GM21381 (cell line): Measurements from ENCODE around the gene HDAC5.
"Not testable (repeated sequence)": the region's sequence is repeated elsewhere in the genome, so short reads cannot be mapped to it uniquely, and the experiment has no call there.

Experiments used
- ATAC-seq: cut with Tn5 transposase; IDR thresholded peaks from one replicate; pipeline ENCODE4 v1.9.1; 2021; ENCODE audit warnings: mild to moderate bottlenecking, moderate library complexity; ENCODE audit not compliant: unreplicated experiment

HDAC5 gene

DNA sequence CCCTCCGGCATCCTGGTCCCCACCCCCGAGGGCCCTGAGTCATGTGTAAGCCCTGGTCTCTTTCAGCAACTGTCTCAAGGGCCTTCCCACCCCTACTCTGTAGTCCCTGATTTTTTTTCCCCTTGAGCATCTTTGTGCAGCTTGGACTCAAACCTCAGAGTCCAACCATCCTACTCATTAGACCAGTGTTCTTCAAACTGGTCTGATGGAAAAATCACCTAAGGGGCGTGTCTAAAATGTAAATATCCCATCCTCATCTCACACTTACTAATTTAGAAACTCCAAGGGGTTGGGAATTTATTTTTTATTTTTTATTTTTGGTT is 52.3 kb downstream of the HDAC5 start:
- no peak for ATAC-seq

DNA sequence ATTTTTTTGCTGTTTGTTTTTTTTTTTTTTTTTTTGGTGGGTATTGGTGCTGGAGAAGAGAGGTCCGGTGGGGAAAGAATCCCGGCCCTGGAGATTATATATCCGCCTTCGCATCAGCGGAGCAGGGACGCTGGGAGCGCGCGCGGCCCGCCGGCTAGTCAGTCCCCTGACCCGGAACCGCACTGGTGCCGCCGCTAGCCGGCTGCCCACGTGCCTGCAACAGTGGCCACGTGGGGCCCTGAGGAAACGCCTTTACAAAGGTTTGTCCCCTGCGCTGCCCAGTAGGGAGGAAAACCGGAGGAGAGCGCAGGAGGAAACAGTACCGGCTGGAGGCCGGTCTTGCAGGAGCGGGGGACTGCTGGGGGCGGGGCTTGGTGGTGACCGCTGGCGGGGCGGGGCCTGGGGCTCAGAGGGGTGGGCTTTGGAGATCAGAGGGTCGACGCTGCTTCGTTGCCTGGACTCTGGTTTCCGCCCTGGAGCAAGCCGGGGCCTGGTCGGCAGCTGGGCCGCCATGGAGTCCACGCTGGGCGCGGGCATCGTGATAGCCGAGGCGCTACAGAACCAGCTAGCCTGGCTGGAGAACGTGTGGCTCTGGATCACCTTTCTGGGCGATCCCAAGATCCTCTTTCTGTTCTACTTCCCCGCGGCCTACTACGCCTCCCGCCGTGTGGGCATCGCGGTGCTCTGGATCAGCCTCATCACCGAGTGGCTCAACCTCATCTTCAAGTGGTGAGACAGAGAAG is 52.8 kb downstream of the HDAC5 start, which contains the start of gene G6PC3:
TSS of gene G6PC3 (plus strand) at position 281 of the 743 bp plus-strand sequence. CDS start at position 512, 231 bp downstream.
- ATAC-seq = peak; percentile 70

DNA sequence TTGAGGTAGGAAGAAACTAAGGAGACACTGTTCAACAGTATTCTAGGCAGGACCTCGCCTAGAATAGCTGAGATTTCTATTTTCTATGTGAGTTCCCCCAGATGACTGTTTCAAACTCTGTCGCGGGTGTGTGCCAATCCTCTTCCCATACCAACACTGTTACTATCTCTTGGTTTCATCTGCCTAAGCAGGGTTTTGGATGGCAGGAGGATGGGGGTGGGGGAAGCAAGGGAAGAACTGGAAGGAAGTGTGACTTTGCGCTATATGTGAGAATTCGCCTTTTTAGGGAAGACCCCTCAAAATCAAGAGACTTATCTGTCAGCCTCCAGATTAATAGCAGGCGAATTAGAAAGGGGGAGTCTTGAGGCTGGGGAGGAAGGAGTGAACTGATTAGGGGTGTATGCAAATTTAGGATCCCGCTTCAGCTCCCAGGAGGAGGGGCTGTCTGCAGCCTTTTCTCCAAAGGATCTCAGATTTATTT is 53.4 kb downstream of the HDAC5 start:
- ATAC-seq = no peak

DNA sequence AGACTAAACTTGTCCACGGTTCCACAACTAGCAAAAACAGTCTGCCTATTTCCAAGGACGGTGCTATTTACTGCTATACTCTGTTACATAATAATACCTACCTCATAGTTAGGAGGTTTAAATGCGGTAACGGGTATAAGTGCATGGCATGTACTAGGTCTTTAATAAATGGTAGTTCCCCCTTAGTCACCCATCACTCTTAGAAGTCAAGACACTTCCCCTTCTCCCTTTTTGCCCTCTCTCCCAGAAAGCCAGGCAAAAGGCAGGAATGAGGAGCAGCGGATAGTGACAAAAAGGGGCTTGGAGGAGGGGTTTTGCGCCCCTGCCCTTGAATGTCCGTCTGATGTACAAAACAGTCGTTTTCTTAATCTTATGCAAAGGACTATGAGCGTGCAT is 55.9 kb downstream of the HDAC5 start:
- no peak for ATAC-seq

DNA sequence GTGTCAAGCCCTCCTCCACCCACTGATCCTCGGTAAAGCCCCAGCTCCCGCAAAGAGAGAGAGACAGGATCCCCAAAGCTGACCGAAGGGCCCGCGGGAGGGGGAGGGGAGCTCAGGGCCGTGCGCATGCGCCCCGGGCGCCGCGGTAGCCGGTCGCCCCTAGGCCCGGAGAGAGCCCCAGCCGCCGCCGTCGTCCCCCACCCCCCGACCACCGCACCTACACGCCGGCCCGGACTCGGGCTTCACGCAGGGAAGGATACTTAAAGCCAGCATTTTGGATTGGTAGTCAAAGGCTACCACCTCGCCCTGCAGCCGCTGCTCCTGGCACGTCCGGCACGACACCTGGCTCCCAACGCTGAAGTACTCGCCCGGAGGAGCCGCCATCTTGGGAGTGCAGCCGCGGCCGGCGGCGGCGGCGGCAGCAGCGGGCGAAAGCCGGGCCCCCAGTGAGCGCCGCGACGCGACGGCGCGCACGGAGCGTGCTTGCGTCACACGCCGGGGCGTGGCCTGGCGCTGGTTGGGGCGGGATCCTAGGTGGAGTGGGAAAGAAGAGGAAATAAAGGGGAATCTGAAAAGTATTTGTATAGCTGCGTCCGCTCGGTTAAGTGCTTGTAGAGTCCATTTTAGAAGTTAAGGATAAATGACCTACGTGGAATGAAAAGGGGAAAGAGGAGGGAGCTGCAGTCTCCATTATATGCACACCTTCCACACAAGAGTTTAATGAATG is 57.1 kb downstream of the HDAC5 start, which contains the start of gene LSM12:
TSS of gene LSM12 (minus strand) at position 468 of the 727 bp plus-strand sequence. CDS start at position 384, 84 bp downstream.
- peak; percentile 57 for ATAC-seq

DNA sequence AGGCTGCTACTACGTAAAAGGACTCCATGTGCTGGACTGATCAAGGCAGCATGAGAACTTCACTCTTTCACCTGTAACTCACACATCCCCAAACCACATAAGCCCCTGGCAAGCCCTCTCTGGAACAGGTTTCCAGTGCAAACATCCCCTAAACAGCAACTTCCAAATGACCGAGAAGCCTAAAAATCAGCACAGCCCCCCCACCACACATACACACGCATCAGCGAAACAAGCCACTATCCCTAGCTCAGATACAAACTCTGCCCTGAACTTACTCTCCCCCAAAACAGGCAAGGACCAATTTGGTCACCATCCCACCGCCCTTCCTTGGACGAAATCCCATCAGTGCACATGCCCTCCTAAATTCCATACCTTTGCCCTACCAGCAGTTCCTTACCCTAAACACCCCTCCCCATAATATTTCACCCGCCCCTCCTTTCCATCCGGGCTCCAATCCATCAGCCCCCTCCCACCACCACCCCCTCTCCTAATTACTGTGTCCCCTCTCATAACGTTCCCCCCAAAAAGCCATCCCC is 57.7 kb downstream of the HDAC5 start:
- no peak for ATAC-seq

DNA sequence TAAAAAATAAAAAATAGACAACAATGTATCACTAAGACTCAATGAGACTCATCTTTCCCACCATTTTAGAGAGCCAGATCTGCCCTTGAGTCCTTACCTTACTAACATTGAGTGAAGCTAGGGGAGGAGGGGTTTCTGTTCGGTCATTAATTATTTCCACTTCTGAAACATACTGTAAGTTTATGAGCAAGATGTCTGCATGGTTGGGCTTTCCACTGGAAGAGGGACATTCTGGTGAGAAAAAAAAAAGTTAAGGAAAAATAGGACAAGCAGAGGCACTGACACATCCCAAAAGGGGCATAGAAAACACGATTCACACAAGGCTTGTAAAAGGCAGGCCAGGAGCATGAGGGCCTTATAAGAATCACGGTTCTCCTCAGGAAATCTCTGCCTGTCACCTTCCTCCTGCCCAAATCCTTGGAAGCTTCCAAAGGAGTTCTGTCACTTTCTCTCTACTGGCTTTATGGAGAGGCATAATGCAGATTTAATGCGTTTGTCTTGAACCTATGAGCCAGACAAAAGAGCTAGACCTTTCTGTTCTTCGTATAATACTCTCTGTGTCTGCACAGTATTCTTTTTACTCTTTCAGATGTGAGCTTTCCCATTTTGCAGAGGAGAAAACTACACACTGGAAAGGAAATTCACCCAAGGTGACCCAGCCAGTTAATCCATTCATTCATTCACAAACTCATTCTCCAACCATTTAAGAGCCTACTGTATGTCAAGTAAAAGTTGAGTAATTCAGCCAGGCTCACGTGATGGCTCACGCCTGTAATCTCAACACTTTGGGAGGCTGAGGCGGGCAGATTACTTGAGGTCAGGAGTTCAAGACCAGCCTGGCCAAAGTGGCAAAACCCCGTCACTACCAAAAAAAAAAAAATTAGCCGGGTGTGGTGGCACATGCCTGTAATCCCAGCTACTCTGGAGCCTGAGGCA is 59.5 kb downstream of the HDAC5 start:
- ATAC-seq = no peak

DNA sequence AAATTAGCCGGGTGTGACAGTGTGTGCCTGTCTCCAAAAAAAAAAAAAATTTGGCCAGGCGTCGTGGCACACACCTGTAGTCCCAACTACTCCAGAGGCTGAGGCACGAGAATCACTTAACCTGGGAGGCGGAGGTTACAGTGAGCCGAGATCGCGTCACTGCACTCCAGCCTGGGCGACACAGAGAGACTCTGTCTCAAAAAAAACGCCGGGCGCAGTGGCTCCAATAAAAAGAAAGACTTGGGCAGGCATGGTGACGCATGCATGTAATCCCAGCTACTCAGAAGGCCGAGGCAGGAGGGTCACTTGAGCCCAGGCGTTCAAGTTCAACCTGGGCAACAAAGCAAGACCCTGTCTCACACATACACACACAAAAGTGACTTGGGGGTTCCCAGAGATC is 60.6 kb downstream of the HDAC5 start:
- no peak for ATAC-seq

DNA sequence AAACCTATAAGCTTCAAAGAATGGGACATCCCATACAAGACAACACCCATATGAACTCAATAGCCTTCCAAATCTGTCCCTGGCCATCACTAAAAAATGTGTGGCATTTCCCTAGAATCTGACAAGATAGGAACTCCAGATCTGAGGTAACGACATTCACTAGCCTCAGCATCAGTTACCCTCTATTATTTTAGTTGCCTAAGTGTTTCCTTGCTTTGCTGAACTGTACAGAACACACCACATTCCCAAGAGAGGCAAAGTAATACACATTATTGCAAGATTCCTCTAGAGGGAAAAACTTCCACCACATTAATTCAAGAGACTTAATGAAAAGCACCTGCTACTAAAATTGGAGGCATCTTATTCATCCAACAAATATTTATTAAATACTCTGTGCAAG is 62.0 kb downstream of the HDAC5 start:
- ATAC-seq = no peak

DNA sequence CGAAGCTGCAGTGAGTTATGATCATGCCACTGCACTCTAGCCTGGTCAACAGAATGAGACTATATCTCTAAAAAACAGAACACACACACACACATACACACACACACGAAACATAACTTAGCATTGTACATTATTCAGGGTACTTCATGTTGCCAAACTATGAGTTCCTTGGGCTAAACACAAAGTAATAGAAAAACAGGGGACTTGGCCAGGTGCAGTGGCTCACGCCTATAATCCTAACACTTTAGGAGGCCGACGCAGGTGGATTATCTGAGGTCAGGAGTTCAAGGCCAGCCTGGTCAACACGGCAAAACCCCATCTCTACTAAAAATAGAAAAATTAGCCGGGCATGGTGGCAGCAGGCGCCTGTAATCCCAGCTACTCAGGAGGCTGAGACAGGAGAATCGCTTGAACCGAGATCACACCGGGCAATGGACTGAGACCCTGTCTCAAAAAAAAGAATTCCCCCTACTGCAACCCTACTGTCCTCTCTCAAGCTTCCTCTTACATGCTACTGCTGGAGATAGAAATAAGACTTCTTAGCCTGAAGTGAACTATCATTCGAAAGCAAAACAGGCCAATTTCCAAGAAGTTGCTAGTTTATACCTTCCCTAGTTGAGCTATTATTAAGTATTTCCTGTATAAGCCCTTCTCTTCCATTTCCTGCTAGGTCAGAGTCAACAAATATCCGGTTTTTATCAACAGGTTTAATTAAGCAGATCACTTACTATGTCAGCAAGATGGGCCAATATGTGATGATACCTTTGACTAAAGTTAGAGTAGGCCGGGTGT is 64.1 kb downstream of the HDAC5 start:
- no peak for ATAC-seq

DNA sequence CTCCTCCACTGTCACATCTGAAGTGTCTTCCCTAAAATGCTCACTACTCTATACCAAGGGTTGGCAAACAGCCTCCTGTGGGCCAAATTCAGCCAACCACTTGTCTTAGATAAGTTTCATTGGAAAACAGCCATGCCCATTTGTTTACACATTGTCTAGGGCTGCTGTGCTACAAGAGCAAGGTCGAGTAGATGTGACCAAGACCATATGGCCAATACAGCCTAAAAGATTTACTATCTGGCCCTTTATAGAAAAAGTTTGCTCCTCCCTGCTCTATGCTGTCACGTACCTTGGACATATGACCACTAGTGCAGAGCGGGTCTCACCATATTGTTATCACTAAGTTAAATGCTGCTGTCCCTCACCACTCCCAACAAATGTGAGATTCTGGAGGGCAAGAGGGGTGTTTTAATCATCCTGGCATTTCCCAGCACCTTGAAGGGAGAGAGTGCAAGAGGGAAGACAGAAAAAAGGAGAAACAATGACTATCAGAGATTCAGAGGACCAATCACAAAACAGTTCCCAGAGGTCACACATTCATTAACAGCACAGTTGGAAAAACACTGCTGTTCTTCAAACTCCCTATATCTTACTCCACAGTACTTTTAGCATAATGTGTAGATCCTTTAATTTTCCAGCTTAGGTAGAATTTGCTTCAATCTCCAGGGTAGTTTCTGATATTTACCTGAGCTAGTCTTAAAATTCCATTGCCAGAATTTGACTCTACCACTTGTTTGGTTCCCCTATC is 70.1 kb downstream of the HDAC5 start:
- no peak for ATAC-seq

DNA sequence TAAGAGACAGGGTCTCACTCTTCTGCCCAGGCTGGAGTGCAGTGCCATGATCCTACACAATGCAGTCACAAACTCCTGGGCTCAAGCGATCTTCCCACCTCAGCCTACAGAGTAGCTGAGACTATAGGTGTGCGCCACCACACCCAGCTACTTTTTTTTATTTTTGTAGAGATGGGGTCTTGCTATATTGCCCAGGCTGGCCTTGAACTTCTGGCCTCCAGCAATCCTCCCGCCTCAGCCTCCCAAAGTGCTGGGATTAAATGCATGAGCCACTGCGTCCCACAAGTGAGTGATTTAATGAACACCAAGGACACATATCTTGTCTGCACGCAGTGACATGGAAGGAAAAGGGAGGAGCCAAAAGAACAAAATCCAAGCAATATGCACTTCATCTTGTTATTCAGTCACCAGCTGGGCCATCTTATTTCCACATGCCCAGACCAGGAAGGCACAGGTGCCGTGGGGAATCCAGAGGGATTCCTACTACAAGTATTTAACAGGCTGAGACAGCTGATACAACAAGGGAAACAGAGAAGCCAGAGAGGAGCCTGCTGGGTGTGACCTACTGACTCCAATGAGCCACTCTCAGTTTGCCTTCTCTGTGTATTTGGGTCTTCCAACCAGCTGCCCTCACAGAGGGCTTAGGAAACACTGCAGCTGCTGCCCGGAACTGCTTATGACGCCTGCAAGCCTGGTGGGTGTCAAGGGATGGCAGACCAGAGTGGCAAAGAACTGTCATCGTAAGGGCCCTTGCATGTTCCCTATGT is 74.0 kb downstream of the HDAC5 start:
- ATAC-seq = no peak

DNA sequence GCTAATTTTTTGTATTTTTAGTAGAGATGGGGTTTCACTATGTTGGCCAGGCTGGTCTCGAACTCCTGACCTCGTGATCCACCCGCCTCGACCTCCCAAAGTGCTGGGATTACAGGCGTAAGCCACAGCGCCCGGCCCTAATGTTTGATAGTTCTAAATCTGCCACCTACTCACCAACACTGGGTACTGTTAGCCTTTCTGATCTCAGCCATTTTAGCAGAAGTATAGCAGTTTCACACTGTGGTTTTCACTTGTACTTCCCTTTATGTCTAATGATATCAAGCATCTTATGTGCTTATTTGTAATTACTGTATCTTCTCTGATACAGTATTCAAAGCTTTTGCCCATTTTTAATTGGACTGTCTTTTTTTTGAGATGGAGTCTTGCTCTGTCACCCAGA is 76.5 kb downstream of the HDAC5 start:
- not testable (repeated sequence) for ATAC-seq

DNA sequence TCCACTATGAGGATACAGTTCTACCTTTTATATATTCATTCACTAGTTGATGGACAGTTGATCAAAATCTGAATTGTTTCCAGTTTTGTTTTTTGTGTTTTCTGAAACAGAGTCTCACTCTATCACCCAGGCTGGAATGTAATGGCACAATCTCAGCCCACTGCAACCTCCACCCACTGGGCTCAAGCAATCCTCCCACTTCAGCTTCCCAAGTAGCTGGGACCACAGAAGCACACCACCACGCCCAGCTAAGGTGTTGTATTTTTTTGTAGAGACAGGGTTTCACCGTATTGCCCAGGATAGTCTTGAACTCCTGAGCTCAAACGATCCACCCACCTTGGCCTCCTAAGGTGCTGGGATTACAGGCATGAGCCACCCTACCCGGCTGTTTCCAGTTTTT is 78.0 kb downstream of the HDAC5 start:
- ATAC-seq = no peak

DNA sequence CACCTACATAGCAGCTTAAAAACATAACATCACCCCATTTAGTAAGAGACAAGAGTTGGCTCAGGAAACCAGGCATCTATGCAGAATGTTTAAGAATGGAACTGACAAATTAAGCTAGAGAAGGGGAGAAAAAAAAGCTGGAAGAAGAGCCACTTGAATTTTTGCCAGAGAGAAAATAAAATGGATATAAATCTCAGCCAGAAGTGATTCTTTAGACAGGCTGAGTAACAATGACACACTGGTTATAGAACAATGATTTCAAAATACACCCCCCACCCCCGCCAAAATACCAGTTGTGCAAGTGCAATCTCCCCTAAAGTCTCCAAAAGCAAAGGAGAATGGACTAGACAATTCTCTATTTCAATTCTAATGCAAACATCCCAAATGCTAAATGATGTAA is 79.4 kb downstream of the HDAC5 start:
- ATAC-seq = no peak

DNA sequence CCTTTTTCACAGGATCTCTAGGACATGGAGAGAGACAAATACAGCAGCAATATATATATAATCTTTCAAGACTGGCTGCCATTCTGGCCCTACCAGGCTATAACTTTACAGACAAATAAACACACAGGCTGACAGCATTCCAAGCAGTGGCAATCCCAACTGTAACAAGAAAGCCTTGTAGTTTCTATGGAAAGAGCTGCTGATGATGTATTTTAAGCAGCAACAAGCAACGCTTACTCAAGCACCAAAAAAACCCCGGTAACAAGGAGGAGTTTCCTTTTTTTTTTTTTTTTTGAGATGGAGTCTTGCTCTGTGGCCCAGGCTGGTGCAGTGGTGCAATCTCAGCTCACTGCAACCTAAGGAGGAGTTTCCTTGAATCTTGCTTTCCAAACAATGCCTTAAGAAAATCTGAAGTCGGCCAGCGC is 80.2 kb downstream of the HDAC5 start:
- ATAC-seq = no peak

DNA sequence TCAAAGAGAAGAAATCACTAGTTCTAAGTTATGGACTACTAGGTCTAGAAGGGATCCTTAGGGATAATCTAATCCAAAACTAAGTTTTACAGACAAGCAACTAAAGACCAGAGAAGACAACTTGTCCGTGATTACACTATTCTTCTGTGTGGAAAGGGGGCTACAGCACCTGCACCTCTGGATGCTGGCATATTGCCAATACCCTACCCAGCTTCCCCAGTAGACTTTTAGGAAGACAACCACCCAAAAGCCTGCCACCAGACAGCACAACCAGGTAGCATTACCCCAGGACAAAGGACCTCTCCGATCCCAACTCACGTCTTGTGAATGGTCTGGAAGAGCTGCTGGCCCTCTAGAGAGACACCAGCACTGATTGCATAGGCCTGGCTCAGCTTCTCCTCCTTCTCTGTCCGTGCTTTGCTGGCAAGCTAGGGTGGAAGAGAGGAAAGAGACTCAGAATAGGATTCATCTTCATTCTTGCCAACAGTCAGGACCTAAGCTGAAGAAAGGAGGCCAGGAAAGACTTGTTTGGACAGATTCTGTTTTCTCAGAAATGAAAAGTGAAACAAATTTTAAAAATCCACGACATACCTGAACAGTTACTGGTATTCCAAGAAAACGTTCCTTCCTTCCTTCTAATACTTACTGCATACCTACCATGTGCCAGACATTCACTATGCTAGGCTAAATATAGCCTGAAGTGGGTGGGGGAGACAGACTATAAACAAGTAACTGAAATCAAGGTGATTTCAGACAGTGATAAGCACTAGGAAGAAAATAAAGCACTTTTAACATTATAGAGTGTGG is 83.4 kb downstream of the HDAC5 start:
- no peak for ATAC-seq

DNA sequence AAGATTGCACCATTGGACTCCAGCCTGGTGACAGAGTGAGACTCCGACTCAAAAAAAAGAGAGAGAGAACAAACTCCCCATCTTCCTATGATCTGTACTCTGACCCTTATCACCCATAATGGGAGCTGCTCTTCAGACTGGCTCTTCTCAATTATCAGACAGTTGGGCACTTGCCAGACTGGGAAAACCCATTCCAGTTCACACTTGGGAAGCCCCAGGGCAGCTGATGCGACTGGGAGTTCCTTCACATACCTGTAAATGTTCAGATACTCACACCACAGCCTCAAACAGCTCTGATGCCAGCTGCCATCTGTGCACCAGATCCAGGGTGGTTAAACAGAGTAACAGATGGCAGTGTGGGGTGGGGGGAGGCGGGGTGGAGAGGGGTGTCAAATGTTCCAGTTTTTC is 84.8 kb downstream of the HDAC5 start:
- no peak for ATAC-seq
